HG03175 (cell line): ENCODE results near the gene DIP2C.
"Not testable (repeated sequence)": the region's sequence is repeated elsewhere in the genome, so short reads cannot be mapped to it uniquely, and the experiment has no call there.

Experiments used
- ATAC-seq: cut with Tn5 transposase; IDR thresholded peaks from one replicate; pipeline ENCODE4 v1.9.1; 2021; ENCODE audit warnings: mild to moderate bottlenecking, moderate library complexity; ENCODE audit not compliant: unreplicated experiment

DIP2C gene

GRCh38 chr10:404991-405390, 284.5 kb downstream of the DIP2C start:
- no peak for ATAC-seq

- no peak for ATAC-seq
Measured at GRCh38 chr10:404346-404745, 285.1 kb downstream of the DIP2C start.

GRCh38 chr10:398954-399353, 290.5 kb downstream of the DIP2C start:
- ATAC-seq: no peak

- ATAC-seq: no peak
Measured at GRCh38 chr10:397321-398068, 292.0 kb downstream of the DIP2C start.

- no peak for ATAC-seq
Measured at GRCh38 chr10:396535-397220, 292.8 kb downstream of the DIP2C start.

GRCh38 chr10:396107-396506, 293.4 kb downstream of the DIP2C start:
- no peak for ATAC-seq

- ATAC-seq: no peak
Measured at GRCh38 chr10:395665-396064, 293.8 kb downstream of the DIP2C start.

- ATAC-seq: not testable (repeated sequence)
Measured at GRCh38 chr10:394439-395101, 294.9 kb downstream of the DIP2C start.

GRCh38 chr10:393787-394438, 295.6 kb downstream of the DIP2C start:
- ATAC-seq: no peak

- no peak for ATAC-seq
Measured at GRCh38 chr10:393106-393745, 296.2 kb downstream of the DIP2C start.

- no peak for ATAC-seq
Measured at GRCh38 chr10:392705-393037, 296.8 kb downstream of the DIP2C start.

- ATAC-seq: no peak
Measured at GRCh38 chr10:391847-392704, 297.4 kb downstream of the DIP2C start.

GRCh38 chr10:391305-391704, 298.2 kb downstream of the DIP2C start:
- no peak for ATAC-seq

GRCh38 chr10:390449-391100, 298.9 kb downstream of the DIP2C start:
- no peak for ATAC-seq

GRCh38 chr10:389836-390448, 299.5 kb downstream of the DIP2C start:
- ATAC-seq: no peak

GRCh38 chr10:389261-389790, 300.1 kb downstream of the DIP2C start:
- ATAC-seq: no peak

- ATAC-seq: no peak
Measured at GRCh38 chr10:388661-389045, 300.8 kb downstream of the DIP2C start.

GRCh38 chr10:387909-388660, 301.4 kb downstream of the DIP2C start:
- ATAC-seq: no peak

GRCh38 chr10:387593-387891, 301.9 kb downstream of the DIP2C start:
- ATAC-seq: no peak
